OCI-LY7 (cell line): ENCODE data around the gene MDK. TPM values are rescaled to one million over a fixed set of nuclear protein-coding genes. Genes with fewer than 3 reads are reported as not detected.

Experiments
- BruUV-seq: library from RNA; stranded (reverse); fragments of 400-500 nt; replicated peaks from 2 replicates; lab custom pipeline; 2021; lab: Mats Ljungman, UMichigan
- CTCF ChIA-PET: fragments of 300-600 bp; sonication (Branson Sonifier 250); formaldehyde crosslinking; loops from one replicate; lab custom pipeline; 2022; ENCODE audit warnings: antibody characterized with exemption; ENCODE audit not compliant: unreplicated experiment; lab: Charles Lee
- POLR2A ChIA-PET: fragments of 300-600 bp; sonication (Branson Sonifier 250); formaldehyde crosslinking; loops from one replicate; lab custom pipeline; 2022; ENCODE audit warnings: antibody characterized with exemption; lab: Charles Lee
- DNase-seq: peaks from one replicate; pipeline ENCODE4 v3.0.0-alpha.2; 2015; ENCODE audit warnings: low spot score
- H2AFZ ChIP-seq: fragments of 200-600 bp; sonication (generic), shearing (Covaris generic); 2 replicates; pipeline ENCODE4 v1.6.1; 2014; ENCODE audit warnings: mild to moderate bottlenecking, antibody characterized with exemption, low read length, moderate library complexity
- H3K27ac ChIP-seq: fragments of 200-600 bp; sonication (generic); 2 replicates; pipeline ENCODE4 v1.5.1; 2014; ENCODE audit warnings: mixed run types, low read depth, mild to moderate bottlenecking, moderate library complexity, low read length, inconsistent platforms; ENCODE audit not compliant: poor library complexity, severe bottlenecking
- H3K36me3 ChIP-seq: fragments of 200-600 bp; sonication (generic); 2 replicates; pipeline ENCODE4 v1.6.1; 2014; ENCODE audit warnings: mild to moderate bottlenecking, antibody characterized with exemption, low read length, moderate library complexity, mixed read lengths; ENCODE audit not compliant: insufficient read depth
- H3K4me1 ChIP-seq: fragments of 200-600 bp; sonication (generic); 2 replicates; pipeline ENCODE4 v1.5.1; 2014; ENCODE audit warnings: mild to moderate bottlenecking, low read length; ENCODE audit not compliant: insufficient read depth, poor library complexity, severe bottlenecking
- H3K4me2 ChIP-seq: fragments of 200-600 bp; sonication (generic); 2 replicates; pipeline ENCODE4 v1.6.1; 2014; ENCODE audit warnings: mild to moderate bottlenecking, low read length
- H3K4me3 ChIP-seq: fragments of 200-600 bp; sonication (generic); 2 replicates; pipeline ENCODE4 v1.5.1; 2014; ENCODE audit warnings: mild to moderate bottlenecking, low read depth, low read length; ENCODE audit not compliant: poor library complexity, severe bottlenecking
- H3K79me2 ChIP-seq: fragments of 200-600 bp; sonication (generic); 2 replicates; pipeline ENCODE4 v1.6.1; 2016; ENCODE audit warnings: low read depth, mild to moderate bottlenecking, low read length, moderate library complexity, mixed read lengths; ENCODE audit not compliant: insufficient read depth
- H3K9me2 ChIP-seq: fragments of 200-600 bp; sonication (generic); 2 replicates; pipeline ENCODE4 v1.6.1; 2016; ENCODE audit warnings: mild to moderate bottlenecking, low read length, mixed read lengths; ENCODE audit not compliant: insufficient read depth
- H3K9me3 ChIP-seq: fragments of 200-600 bp; sonication (generic); 2 replicates; pipeline ENCODE4 v1.6.1; 2014; ENCODE audit warnings: mild to moderate bottlenecking, mixed run types, low read length, mixed read lengths
- H4K20me1 ChIP-seq: fragments of 200-600 bp; sonication (generic); 2 replicates; pipeline ENCODE4 v1.6.1; 2014; ENCODE audit warnings: mild to moderate bottlenecking, antibody characterized with exemption, low read length, moderate library complexity, mixed read lengths; ENCODE audit not compliant: insufficient read depth
- CTCF ChIP-seq: fragments of 200-600 bp; sonication (generic); conservative IDR thresholded peaks from 2 replicates; pipeline ENCODE4 v1.5.1; 2014; ENCODE audit warnings: mild to moderate bottlenecking, antibody characterized with exemption, low read length, moderate library complexity, mixed read lengths
- EZH2phosphoT487 ChIP-seq: fragments of 200-600 bp; sonication (generic); IDR thresholded peaks from 2 replicates; pipeline ENCODE4 v1.6.1; 2018; ENCODE audit warnings: low read depth, borderline replicate concordance, mild to moderate bottlenecking, mixed run types, antibody characterized with exemption, low read length, moderate library complexity, mixed read lengths
- intact Hi-C: fragments of 100-400 bp; cut with micrococcal nuclease; formaldehyde crosslinking; loops from one replicate; pipeline ENCODE4 v1.10.0; 2022; ENCODE audit not compliant: unreplicated experiment
- total RNA-seq, 2 experiments: library from RNA; depleted of rRNA in 1 of 2; stranded (reverse); fragments of >200 nt in 1 of 2; shearing (Covaris generic) in 1 of 2; gene quantifications; 2 replicates each; pipeline ENCODE4 v1.2.3, GENCODE V29; 2014 to 2022

MDK gene
- total RNA-seq, 2 experiments from 2014 or later: 5.1 to 6.2 TPM

GRCh38 chr11:46367244-46367915, 14.1 kb upstream of the MDK start:
- H3K9me2 ChIP-seq: no peaks in the 10 kb centered on the region
- H3K79me2 ChIP-seq: peaks cover 9% of the 10 kb centered on the region
- no TSS peak for BruUV-seq
- peaks cover 61% of the 10 kb centered on the region for H3K36me3 ChIP-seq
- H3K4me2 ChIP-seq: no peak overlapping the region; the same call in 1 of the 2 replicates
- no peaks in the 10 kb centered on the region for H3K9me3 ChIP-seq
- POLR2A ChIA-PET: interaction anchor here (0.8 kb wide), 1 partner anchor 19 kb away, joined by 4 read pairs; no protein-coding TSS in a partner anchor
- peaks cover 14% of the 10 kb centered on the region for H3K4me1 ChIP-seq
- H3K4me3 ChIP-seq: no peak overlapping the region
- no peak for TF ChIP-seq EZH2phosphoT487
- peak; percentile 77 for TF ChIP-seq CTCF
- peaks cover 8% of the 10 kb centered on the region; the same call in 1 of the 2 replicates for H4K20me1 ChIP-seq
- intact Hi-C loops: loop anchor here (1.0 kb wide), 2 partner anchors 15 to 20 kb away; partner anchors contain the start of gene DGKZ
- peak; percentile 69 for DNase-seq
- no peak overlapping the region for H2AFZ ChIP-seq
- H3K27ac ChIP-seq: no peak overlapping the region
- CTCF ChIA-PET: interaction anchor here (2.0 kb wide), 1 partner anchor 19 kb away, joined by 5 read pairs; no protein-coding TSS in a partner anchor

GRCh38 chr11:46367916-46368267, 13.6 kb upstream of the MDK start:
- Histone ChIP-seq H3K36me3 (peaks cover 60% of the 10 kb centered on the region), H3K27ac (no peak overlapping the region)
- intact Hi-C loops: loop anchor here (1.0 kb wide), 2 partner anchors 16 to 21 kb away; partner anchors contain the start of gene DGKZ

More at GRCh38 chr11:46367916-46368267, 13.6 kb upstream of the MDK start:
- Histone ChIP-seq H4K20me1 (peaks cover 8% of the 10 kb centered on the region; the same call in 1 of the 2 replicates), H2AFZ (no peak overlapping the region), H3K79me2 (peaks cover 4% of the 10 kb centered on the region; the same call in 1 of the 2 replicates), H3K4me1 (peaks cover 9% of the 10 kb centered on the region), H3K9me3 (no peaks in the 10 kb centered on the region), H3K4me2 (no peak overlapping the region), H3K4me3 (no peak overlapping the region), H3K9me2 (no peaks in the 10 kb centered on the region)
- ChIA-PET POLR2A (no interaction called here), CTCF (interaction anchor here (2.0 kb wide), 1 partner anchor 19 kb away, joined by 5 read pairs; no protein-coding TSS in a partner anchor)
- TF ChIP-seq CTCF (no peak), EZH2phosphoT487 (no peak)
- no TSS peak for BruUV-seq
- no peak for DNase-seq
